HepG2 (cell line): ENCODE results near the gene BCAS4.

ENCODE experiments used
- CHD2 ChIP-seq: IDR thresholded peaks from 2 replicates; pipeline ENCODE4 v1.6.1; 2011; ENCODE audit warnings: low read depth, low read length, improper control_type of control experiment
- PAX8 ChIP-seq: sonication (generic); formaldehyde crosslinking; IDR thresholded peaks from 2 replicates; pipeline ENCODE4 v1.8.0; 2022; ENCODE audit warnings: mild to moderate bottlenecking, missing genetic modification reagents, borderline replicate concordance
- REST ChIP-seq, 2 experiments: IDR thresholded peaks; 2 replicates each; pipeline ENCODE4 v1.6.1; 2011 to 2012; ENCODE audit warnings: low read length in 2 of 2, borderline replicate concordance in 1 of 2, low read depth in 1 of 2, mild to moderate bottlenecking in 1 of 2, moderate library complexity in 1 of 2
- SATB2 ChIP-seq: sonication (generic); formaldehyde crosslinking; IDR thresholded peaks from 2 replicates; pipeline ENCODE4 v1.5.0; 2020; ENCODE audit warnings: missing genetic modification reagents

GRCh38 chr20:50885781-50886180, 90.9 kb downstream of the BCAS4 start:
- TF ChIP-seq PAX8 (CRISPR knock-in tag): no peak
- no peak for TF ChIP-seq CHD2
- no peak for TF ChIP-seq SATB2 (CRISPR knock-in tag)
- no peak for TF ChIP-seq REST (IDR thresholded peaks at IDR 0.05; ENCODE audit: borderline replicate concordance in 1 of 2, low read depth in 1 of 2, low read length in 2 of 2)
